GM12892 (cell line): ENCODE measurements around the gene BACH1.

Experiments
- POLR2A ChIP-seq: IDR thresholded peaks from 2 replicates; pipeline ENCODE4 v1.6.1; 2011; ENCODE audit warnings: low read depth, low read length, control low read depth
- TAF1 ChIP-seq: IDR thresholded peaks from 2 replicates; pipeline ENCODE4 v1.6.1; 2011; ENCODE audit warnings: low read depth, mild to moderate bottlenecking, control low read depth, low read length, borderline replicate concordance

DNA sequence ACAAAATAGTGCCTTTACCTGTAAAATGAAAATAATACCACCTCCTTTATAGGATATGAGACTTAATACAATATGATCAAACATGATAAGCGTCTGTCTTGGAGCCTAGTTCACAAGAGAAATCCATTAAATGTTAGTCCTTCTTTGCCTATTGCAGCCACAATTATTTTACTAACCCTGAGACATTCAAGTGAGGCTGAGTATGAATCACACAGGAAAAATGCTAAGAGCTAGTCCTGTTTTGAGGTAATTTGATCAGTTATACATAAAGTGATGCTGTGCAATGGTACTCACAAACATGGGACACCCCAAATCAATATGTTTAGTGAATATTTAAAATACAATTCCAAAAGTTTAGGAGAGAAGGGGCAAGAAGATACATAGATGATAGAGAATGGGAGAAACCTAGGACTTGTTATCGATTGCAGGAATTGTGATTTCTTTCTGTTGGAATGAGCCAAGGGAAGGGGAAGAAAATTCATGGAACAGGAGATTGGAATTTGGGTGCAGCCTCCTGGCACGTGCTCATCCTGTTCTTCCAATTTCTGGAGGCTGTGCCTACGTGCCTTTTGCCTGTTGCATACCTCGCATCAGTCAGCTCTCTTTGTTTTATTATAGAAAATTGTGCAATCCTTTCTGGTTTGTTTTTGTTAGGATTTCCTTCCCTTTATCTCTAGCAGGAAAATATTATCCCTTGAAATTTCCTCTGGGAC, 39.9 kb upstream of the BACH1 start:
- TF ChIP-seq TAF1 (no peak), POLR2A (no peak)
